Globus pallidus (tissue), 1 donor: Measurements from ENCODE around the gene IZUMO4.
"Not testable (repeated sequence)": the region's sequence is repeated elsewhere in the genome, so short reads cannot be mapped to it uniquely, and the experiment has no call there.

Source experiments
- DNase-seq: peaks from one replicate; pipeline ENCODE4 v3.0.0-alpha.2; 2015; ENCODE audit warnings: low spot score

IZUMO4 gene

GRCh38 chr19:2080336-2080988 lies 16.3 kb upstream of the IZUMO4 start:
- no peak for DNase-seq

- no peak for DNase-seq
Observed at GRCh38 chr19:2081873-2082810, 14.6 kb upstream of the IZUMO4 start.

GRCh38 chr19:2083174-2083854 lies 13.4 kb upstream of the IZUMO4 start:
- no peak for DNase-seq

- DNase-seq, result no peak
Observed at GRCh38 chr19:2084993-2085720, 11.6 kb upstream of the IZUMO4 start.

DNA sequence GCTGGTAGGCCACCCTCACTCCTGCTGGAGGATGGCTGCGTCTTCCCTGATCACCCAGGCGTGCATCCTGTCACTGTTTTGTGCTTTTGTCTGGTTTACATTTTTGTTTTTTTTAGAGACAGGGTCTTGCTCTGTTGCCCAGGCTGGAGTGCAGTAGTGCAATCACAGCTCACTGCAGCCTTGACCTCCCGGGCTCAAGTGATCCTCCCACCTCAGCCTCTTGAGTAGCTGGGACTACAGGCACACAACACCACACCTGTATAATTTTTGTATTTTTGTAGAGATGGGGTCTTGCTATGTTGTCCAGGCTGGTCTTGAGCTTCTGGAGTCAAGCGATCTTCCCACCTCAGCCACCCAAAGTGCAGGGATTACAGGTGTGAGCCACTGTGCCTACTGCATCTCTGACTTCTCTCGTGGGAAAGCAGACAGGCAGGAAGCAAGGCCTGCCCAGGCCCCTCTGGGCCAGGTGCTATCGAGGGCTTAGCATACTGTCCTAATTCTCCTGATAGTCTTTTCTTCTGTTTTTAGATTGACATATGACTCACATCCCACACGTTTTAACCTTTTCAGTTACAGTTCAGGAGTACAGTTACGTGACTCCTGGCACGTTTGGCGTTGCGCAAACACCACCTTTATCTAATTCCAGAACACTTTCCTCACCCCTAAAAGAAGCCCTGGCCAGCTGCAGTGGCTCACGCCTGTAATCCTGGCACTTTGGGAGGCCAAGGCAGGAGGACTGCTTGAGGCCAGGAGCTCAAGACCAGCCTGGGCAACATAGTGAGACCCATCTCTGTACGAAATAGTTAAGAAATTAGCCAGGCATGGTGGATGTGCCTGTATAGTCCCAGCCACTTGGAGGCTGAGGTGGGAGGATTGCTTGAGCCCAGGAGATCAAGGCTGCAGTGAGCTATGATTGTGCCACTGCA lies 9.8 kb upstream of the IZUMO4 start:
- not testable (repeated sequence) for DNase-seq

DNA sequence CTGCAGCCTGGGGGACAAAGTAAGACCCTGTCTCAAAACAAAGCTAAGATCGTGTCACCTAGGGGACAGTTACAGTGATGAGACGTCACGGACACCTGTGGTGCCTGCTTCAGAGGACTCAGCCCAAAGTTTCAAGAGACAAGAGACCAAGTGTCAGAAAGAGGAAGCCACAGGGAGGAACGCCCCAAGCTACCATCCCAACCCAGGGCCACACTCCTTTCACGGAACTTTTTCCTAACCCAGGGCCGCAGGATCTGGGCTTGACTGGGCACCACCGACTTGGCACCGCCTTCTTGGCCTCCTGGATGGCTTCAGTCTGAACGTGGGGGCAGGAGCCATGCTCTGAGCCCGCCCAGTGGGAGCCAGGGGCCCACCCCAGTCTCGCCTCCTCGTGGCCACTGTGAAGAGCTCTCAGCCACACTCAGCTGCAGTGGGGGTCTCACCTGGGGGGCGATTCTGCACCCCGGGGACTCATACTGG lies 9.1 kb upstream of the IZUMO4 start:
- no peak for DNase-seq

DNA sequence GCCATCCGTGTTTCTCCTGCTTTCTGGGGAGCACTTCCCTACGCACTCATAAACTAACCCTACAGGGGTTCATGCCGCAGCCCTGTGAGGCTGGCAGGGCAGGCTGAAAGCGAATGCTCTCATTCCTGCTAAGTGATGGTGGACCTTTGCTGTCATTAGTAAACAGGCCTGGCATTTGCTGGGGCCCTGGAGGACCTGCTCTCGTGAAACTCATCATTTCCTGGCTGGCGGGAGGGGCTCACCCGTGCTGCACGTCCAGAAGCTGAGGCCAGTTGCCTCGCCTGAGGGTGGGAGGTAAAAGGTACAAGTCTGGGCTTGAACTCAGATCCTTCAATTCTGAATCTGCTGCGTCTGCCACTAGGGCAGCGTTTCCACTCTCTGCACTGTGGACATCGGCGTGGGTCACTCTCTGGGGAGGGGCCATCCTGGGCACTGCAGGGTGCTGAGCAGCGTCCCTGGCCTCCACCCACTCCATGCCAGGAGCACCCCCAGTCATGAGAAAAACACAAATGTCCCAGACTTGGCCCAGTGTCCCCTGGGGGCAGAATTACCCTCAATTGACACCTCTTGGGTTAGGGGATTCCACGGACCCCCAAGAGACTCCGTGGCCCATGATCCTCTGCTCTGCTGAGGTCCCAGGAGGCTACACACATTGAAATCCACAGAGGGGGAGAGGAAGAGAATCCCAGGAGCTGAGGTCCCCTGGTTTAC lies 7.6 kb upstream of the IZUMO4 start:
- no peak for DNase-seq

DNA sequence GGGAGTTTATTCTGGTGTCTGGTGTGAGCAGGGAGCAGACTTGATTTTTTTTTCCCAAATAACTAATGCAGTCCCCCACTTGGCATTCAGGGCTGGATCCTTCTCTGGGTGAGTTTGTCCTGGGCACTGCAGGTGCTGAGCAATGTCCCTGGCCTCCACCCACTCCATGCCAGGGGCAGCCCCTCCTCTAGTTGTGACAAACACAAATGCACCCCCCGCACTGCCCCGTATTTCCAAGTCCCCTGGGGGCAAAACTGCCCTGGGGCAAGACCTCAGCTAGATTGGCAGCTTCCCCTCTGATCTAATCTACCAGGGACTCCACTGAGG lies 7.0 kb upstream of the IZUMO4 start:
- DNase-seq, result no peak

DNA sequence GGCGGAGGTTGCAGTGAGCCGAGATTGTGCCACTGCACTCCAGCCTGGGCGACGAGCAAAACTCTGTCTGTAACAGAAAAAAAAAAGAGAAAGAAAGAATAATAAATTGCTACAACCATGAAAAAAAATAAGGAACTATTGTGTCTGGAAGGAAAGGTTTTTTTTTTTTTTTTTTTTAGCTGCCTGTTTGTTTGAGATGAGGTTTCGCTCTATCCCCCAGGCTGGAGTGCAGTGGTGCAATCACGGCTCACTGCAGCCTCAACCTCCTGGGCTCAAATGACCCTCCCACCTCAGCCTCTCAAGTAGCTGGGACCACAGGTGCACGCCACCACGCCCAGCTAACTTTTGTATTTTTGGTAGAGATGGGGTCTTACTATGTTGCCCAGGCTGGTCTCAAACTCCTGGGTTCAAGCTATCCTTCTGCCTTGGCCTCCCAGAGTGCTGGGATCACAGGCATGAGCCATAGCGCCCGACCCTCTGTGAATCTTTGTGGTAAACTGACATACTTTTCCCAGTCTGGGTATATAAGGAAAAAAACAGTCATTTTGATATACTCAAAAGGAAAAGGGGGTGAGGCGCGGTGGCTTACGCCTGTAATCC lies 4.7 kb upstream of the IZUMO4 start:
- not testable (repeated sequence) for DNase-seq

GRCh38 chr19:2096034-2096479 lies 658 bp upstream of the IZUMO4 start, which contains the start of gene MOB3A:
MOB3A (minus strand) TSS chr19:2096326; CDS start chr19:2078560, 17,766 bp downstream.
- no peak for DNase-seq

- no peak for DNase-seq
Observed at GRCh38 chr19:2097203-2097885, 629 bp downstream of the IZUMO4 start.

- DNase-seq, result no peak
Observed at GRCh38 chr19:2097886-2098327, 1.2 kb downstream of the IZUMO4 start.

DNA sequence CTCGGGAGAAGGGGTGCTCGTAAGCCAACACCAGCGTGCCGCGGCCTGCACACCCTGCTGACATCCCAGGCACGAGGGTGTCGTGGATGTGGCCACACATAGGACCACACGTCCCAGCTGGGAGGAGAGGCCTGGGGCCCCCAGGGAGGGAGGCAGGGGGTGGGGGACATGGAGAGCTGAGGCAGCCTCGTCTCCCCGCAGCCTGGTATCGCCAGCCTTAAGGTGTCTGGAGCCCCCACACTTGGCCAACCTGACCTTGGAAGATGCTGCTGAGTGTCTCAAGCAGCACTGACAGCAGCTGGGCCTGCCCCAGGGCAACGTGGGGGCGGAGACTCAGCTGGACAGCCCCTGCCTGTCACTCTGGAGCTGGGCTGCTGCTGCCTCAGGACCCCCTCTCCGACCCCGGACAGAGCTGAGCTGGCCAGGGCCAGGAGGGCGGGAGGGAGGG lies 2.4 kb downstream of the IZUMO4 start:
- no peak for DNase-seq

GRCh38 chr19:2099937-2100718 lies 3.4 kb downstream of the IZUMO4 start:
- no peak for DNase-seq

DNA sequence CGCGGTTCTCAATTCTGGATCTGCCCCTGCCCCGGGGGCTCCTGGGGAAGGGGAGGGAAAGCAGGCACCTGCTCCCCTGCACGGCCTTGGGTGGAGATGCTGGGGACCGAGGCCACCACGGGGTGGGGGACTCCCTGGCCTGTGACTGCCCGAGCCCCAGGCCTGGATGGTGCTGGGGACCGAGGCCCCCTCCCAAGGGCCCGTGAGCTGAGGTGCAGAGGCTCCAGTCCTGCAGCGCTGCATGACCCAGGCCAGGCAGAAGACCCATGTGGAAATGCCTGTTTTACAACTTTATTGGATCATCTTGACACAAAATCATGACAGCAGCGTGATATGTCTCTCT lies 4.0 kb downstream of the IZUMO4 start:
- no peak for DNase-seq

DNA sequence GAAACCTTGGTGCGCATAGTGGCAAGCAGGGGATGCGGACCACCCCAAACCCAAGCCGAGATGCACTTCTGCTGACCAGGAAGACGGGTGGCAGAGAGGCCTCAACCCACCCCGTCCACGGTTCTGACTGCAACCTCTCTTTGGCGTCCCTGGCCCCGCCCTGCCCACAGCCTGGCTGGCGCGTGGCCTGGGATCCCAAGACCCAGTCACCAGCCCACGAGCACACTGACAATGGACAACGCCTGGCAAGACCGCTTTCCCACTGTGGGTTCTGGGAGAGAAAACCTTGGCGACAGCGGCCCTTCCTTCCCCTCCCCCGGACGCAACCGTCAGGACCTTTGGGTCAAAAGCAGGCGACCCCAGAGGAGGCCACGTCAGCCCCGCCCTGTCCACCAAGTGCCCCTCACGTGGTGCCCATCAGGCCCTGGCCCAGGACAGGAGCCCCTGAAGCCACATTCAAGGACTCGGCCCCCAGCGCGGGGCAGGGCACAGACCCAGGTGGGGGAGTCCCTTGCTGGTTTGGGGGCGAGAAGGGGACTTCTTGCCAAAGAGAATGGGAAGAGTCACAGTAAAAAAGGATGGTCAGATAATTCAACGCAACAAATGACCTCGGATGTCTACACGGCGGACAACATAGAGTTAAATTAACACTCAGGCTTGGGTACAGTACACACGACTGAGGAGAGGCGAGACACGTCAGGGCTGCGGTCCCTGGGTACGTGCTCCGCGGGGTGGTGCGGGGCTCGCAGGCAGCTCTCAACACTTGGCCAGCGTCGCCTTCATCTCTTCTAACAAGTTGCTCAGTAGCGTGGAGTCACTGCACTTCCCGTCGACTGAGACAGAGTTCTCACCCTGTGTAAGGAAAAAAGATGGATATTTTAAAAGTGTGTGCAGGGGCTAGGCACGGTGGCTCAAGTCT lies 5.0 kb downstream of the IZUMO4 start:
- DNase-seq, result peak; percentile 84

- no peak for DNase-seq
Observed at GRCh38 chr19:2103045-2103707, 6.5 kb downstream of the IZUMO4 start.
